BJ (cell line): ENCODE results near the gene TTC27. TPM values are rescaled to one million over a fixed set of nuclear protein-coding genes. Genes with fewer than 3 reads are reported as not detected.

Experiments used
- CTCF ChIA-PET: fragments of 350-600 bp; formaldehyde crosslinking; extraction: SDS; loops from one replicate; lab custom pipeline; 2021; ENCODE audit warnings: antibody characterized with exemption, inconsistent platforms; lab: Yijun Ruan, JAX
- POLR2A ChIA-PET: fragments of 300-600 bp; sonication (Branson Sonifier 250); formaldehyde crosslinking; extraction: SDS; loops from one replicate; lab custom pipeline; 2021; ENCODE audit warnings: antibody characterized with exemption; lab: Charles Lee
- DNase-seq: peaks from one replicate; pipeline ENCODE4 v3.0.0-alpha.2; 2011; ENCODE audit warnings: low read depth
- H3K27me3 ChIP-seq: 2 replicates; pipeline ENCODE4 v1.6.0; 2011; ENCODE audit warnings: low read length; ENCODE audit not compliant: control insufficient read depth, insufficient read depth
- H3K36me3 ChIP-seq: 2 replicates; pipeline ENCODE4 v1.5.1; 2011; ENCODE audit warnings: low read length; ENCODE audit not compliant: control insufficient read depth, insufficient read depth
- H3K4me3 ChIP-seq: 2 replicates; pipeline ENCODE4 v1.5.1; 2011; ENCODE audit warnings: low read depth, mild to moderate bottlenecking, control low read depth, low read length
- polyA plus RNA-seq: library from polyadenylated mRNA; depleted of rRNA; stranded (reverse); fragments of >200 nt; gene quantifications from 2 replicates; pipeline ENCODE4 v1.2.3, GENCODE V29; 2011
- TF ChIP-seq, protein P1 (sequence below): IDR thresholded peaks from 2 replicates; pipeline ENCODE4 v1.5.1; 2011; ENCODE audit warnings: low read depth, mild to moderate bottlenecking, control low read depth, inconsistent platforms, low read length, moderate library complexity; ENCODE audit not compliant: insufficient read depth

The TTC27 gene
- polyA plus RNA-seq, 1 experiment: 10.4 TPM

- POLR2A ChIA-PET: no interaction called here
Measured at GRCh38 chr2:32773448-32773808, 145.6 kb downstream of the TTC27 start.

DNA sequence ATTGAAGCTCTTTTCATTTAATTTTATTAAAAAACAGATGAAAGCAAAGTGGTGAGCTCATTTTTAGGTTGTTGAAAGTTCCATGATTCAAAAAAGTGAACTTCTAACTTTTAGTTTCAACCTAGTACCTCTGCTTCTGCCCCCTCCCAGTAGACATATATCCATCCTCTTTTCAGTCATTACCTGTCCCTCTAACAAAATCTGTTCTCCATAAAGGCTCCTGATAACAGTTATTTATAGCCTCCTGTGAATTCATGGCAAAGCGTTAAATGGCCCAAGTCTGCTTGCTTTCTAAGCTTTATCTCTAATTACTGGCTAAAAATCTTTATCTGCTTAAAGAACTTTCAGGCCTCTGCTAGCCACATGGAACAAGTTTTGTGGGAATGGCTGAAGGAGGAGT is 148.1 kb downstream of the TTC27 start:
- POLR2A ChIA-PET: no interaction called here
- CTCF ChIA-PET: interaction anchor here (0.6 to 9.0 kb wide), 4 partner anchors 17 to 693 kb away, joined by 3 to 94 read pairs (median 4); no protein-coding TSS in a partner anchor
- H3K36me3 ChIP-seq: no peaks in the 10 kb centered on the region
- H3K27me3 ChIP-seq: no peaks in the 10 kb centered on the region
- TF ChIP-seq, protein P1, sequence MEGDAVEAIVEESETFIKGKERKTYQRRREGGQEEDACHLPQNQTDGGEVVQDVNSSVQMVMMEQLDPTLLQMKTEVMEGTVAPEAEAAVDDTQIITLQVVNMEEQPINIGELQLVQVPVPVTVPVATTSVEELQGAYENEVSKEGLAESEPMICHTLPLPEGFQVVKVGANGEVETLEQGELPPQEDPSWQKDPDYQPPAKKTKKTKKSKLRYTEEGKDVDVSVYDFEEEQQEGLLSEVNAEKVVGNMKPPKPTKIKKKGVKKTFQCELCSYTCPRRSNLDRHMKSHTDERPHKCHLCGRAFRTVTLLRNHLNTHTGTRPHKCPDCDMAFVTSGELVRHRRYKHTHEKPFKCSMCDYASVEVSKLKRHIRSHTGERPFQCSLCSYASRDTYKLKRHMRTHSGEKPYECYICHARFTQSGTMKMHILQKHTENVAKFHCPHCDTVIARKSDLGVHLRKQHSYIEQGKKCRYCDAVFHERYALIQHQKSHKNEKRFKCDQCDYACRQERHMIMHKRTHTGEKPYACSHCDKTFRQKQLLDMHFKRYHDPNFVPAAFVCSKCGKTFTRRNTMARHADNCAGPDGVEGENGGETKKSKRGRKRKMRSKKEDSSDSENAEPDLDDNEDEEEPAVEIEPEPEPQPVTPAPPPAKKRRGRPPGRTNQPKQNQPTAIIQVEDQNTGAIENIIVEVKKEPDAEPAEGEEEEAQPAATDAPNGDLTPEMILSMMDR: no peak
- no peak overlapping the region for H3K4me3 ChIP-seq
- DNase-seq: no peak

More at GRCh38 chr2:32773448-32773808, 145.6 kb downstream of the TTC27 start:
- no peak for DNase-seq
- Histone ChIP-seq H3K4me3 (no peak overlapping the region), H3K27me3 (no peaks in the 10 kb centered on the region), H3K36me3 (0 out of 2 replicates have a peak, but pooled peaks cover 1% of the 10 kb centered on the region)
- TF ChIP-seq, protein P1: no peak
- CTCF ChIA-PET: interaction anchor here (0.5 to 9.0 kb wide), 14 partner anchors 10 to 667 kb away, joined by 3 to 94 read pairs (median 5); no protein-coding TSS in a partner anchor

DNA sequence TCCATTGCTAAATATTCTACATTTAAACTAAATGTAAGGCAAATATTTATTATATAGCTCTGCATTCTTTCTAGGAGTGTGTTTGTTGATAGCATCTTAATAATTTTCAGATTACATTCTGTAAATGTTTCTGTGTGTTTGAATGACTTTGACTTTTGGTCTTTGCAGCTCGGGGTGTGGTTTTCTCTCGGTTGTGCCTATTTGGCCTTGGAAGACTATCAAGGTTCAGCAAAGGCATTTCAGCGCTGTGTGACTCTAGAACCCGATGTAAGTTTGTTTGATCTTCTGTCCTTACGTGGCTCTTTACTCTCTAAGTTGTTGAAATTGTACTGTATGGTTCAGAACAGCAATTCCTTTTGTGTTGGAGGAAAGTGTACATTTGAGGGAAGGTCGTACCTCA is 149.9 kb downstream of the TTC27 start:
- Histone ChIP-seq H3K4me3 (no peak overlapping the region), H3K27me3 (no peaks in the 10 kb centered on the region), H3K36me3 (no peaks in the 10 kb centered on the region)
- POLR2A ChIA-PET: no interaction called here
- TF ChIP-seq, protein P1: no peak
- CTCF ChIA-PET: interaction anchor here (1.1 to 9.0 kb wide), 3 partner anchors 14 to 256 kb away, joined by 3 to 94 read pairs (median 3); no protein-coding TSS in a partner anchor
- DNase-seq: no peak

DNA sequence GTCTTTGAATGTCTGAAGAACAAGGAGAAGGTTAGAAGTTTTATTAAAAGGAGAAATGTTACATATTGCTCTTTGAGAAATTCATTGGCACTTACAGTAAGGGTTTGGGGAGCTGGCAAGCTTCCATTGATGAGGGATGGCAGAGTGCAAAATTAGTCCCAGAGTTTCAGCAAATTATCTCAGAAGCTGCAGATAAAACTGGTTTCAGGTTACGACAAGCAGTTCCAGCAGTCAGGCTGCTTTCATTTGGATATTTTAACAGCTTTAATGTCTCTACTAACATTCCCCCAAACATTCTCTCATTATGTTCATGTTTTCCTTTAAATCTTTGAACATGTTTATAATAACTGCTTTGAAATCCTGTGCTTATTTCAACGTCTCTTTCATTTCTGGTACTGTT is 153.1 kb downstream of the TTC27 start:
- DNase-seq: no peak
- Histone ChIP-seq H3K27me3 (no peaks in the 10 kb centered on the region), H3K36me3 (no peaks in the 10 kb centered on the region), H3K4me3 (no peak overlapping the region)
- ChIA-PET POLR2A (no interaction called here), CTCF (interaction anchor here (1.8 kb wide), 1 partner anchor 253 kb away, joined by 9 read pairs; no protein-coding TSS in a partner anchor)
- TF ChIP-seq, protein P1: no peak

- no peak for DNase-seq
- ChIA-PET POLR2A (no interaction called here), CTCF (interaction anchor here (0.9 to 1.1 kb wide), 2 partner anchors 12 to 251 kb away, joined by 3 read pairs; no protein-coding TSS in a partner anchor)
- Histone ChIP-seq H3K27me3 (no peaks in the 10 kb centered on the region), H3K4me3 (no peak overlapping the region), H3K36me3 (no peaks in the 10 kb centered on the region)
- TF ChIP-seq, protein P1: no peak
Measured at GRCh38 chr2:32783469-32783868, 155.6 kb downstream of the TTC27 start.
